AG04450 (cell line): ENCODE data around the gene EYA4. TPM values are rescaled to one million over a fixed set of nuclear protein-coding genes. Genes with fewer than 3 reads are reported as not detected.

Experiments used
- CTCF ChIA-PET: fragments of 300-600, 350-600 bp; formaldehyde crosslinking; extraction: SDS; loops from one replicate; lab custom pipeline; 2022; ENCODE audit warnings: antibody characterized with exemption, inconsistent platforms; lab: Charles Lee
- POLR2A ChIA-PET: fragments of 350-600 bp; formaldehyde crosslinking; extraction: SDS; loops from one replicate; lab custom pipeline; 2021; ENCODE audit warnings: antibody characterized with exemption, inconsistent platforms; lab: Yijun Ruan, JAX
- DNase-seq: peaks from one replicate; pipeline ENCODE4 v3.0.0-alpha.2; 2011; ENCODE audit warnings: low read depth, low spot score
- H3K27ac ChIP-seq: one replicate; pipeline ENCODE4 v1.5.1; 2012; ENCODE audit warnings: low read depth, low read length, control low read depth
- H3K27me3 ChIP-seq: one replicate; pipeline ENCODE4 v1.6.0; 2012; ENCODE audit warnings: low read length; ENCODE audit not compliant: control insufficient read depth, insufficient read depth
- H3K4me3 ChIP-seq: 2 replicates; pipeline ENCODE4 v1.5.1; 2011; ENCODE audit warnings: mild to moderate bottlenecking, low read depth, low read length, control low read depth
- H3K9me3 ChIP-seq: 2 replicates; pipeline ENCODE4 v1.5.1; 2012; ENCODE audit warnings: low read length; ENCODE audit not compliant: control insufficient read depth, insufficient read depth
- CTCF ChIP-seq: IDR thresholded peaks from 2 replicates; pipeline ENCODE4 v1.5.1; 2011; ENCODE audit warnings: low read depth, low read length, control low read depth, inconsistent platforms
- polyA plus RNA-seq: library from polyadenylated mRNA; depleted of rRNA; stranded (reverse); fragments of >200 nt; gene quantifications from 2 replicates; pipeline ENCODE4 v1.2.3, GENCODE V29; 2011

Gene EYA4
- polyA plus RNA-seq, 1 experiment = 37.8 TPM

- no peak for DNase-seq
- TF ChIP-seq CTCF = no peak
- CTCF ChIA-PET = no interaction called here
Measured at GRCh38 chr6:133227344-133227743, 13.8 kb upstream of the EYA4 start.

GRCh38 chr6:133230052-133230451 lies 11.1 kb upstream of the EYA4 start:
- no peak for TF ChIP-seq CTCF
- no peak for DNase-seq
- ChIA-PET CTCF (interaction anchor here (1.3 kb wide), 1 partner anchor 44 kb away, joined by 3 read pairs; no protein-coding TSS in a partner anchor), POLR2A (no interaction called here)
- Histone ChIP-seq H3K27ac (no peak overlapping the region), H3K4me3 (no peak overlapping the region), H3K9me3 (peaks cover 2% of the 10 kb centered on the region; the same call in 1 of the 2 replicates), H3K27me3 (no peaks in the 10 kb centered on the region)

More at GRCh38 chr6:133227344-133227743, 13.8 kb upstream of the EYA4 start:
- POLR2A ChIA-PET = no interaction called here
- Histone ChIP-seq H3K4me3 (no peak overlapping the region), H3K27ac (no peak overlapping the region), H3K27me3 (no peaks in the 10 kb centered on the region), H3K9me3 (peaks cover under 1% of the 10 kb centered on the region; the same call in 1 of the 2 replicates)

GRCh38 chr6:133235221-133235620 lies 5.9 kb upstream of the EYA4 start:
- no peak overlapping the region for H3K4me3 ChIP-seq
- CTCF ChIA-PET = interaction anchor here (0.9 kb wide), 1 partner anchor 278 kb away, joined by 3 read pairs; no protein-coding TSS in a partner anchor
- no peaks in the 10 kb centered on the region for H3K27me3 ChIP-seq
- no peak for DNase-seq
- POLR2A ChIA-PET = no interaction called here
- H3K27ac ChIP-seq = no peak overlapping the region
- peaks cover 2% of the 10 kb centered on the region; the same call in 1 of the 2 replicates for H3K9me3 ChIP-seq
- no peak for TF ChIP-seq CTCF

GRCh38 chr6:133236932-133237331 lies 4.2 kb upstream of the EYA4 start:
- Histone ChIP-seq H3K4me3 (no peak overlapping the region), H3K9me3 (peaks cover 2% of the 10 kb centered on the region; the same call in 1 of the 2 replicates), H3K27ac (no peak overlapping the region), H3K27me3 (no peaks in the 10 kb centered on the region)
- TF ChIP-seq CTCF = no peak
- ChIA-PET CTCF (interaction anchor here (0.9 kb wide), 1 partner anchor 406 kb away, joined by 3 read pairs; no protein-coding TSS in a partner anchor), POLR2A (interaction anchor here (1.0 to 1.3 kb wide), 4 partner anchors 28 to 396 kb away, joined by 3 to 8 read pairs (median 4); no protein-coding TSS in a partner anchor)
- peak; percentile 63 for DNase-seq

GRCh38 chr6:133240511-133241085 lies 559 bp upstream of the EYA4 start:
- H3K27ac ChIP-seq = peak overlapping the region; percentile 85
- no peaks in the 10 kb centered on the region for H3K9me3 ChIP-seq
- POLR2A ChIA-PET = no interaction called here
- DNase-seq = no peak
- peak overlapping the region; percentile 85 for H3K4me3 ChIP-seq
- peak; percentile 64 for TF ChIP-seq CTCF
- H3K27me3 ChIP-seq = no peaks in the 10 kb centered on the region
- CTCF ChIA-PET = no interaction called here
